ENCODE measurements around the gene CREB3L2. TPM values are rescaled to one million over a fixed set of nuclear protein-coding genes. Genes with fewer than 3 reads are reported as not detected.

Gene CREB3L2
- total and polyA plus RNA-seq, 2 of the 13 experiments (the other 11 are each of a cell fraction or from before 2014, with no cell fraction given), result 22.1 to 41.1 TPM

DNA sequence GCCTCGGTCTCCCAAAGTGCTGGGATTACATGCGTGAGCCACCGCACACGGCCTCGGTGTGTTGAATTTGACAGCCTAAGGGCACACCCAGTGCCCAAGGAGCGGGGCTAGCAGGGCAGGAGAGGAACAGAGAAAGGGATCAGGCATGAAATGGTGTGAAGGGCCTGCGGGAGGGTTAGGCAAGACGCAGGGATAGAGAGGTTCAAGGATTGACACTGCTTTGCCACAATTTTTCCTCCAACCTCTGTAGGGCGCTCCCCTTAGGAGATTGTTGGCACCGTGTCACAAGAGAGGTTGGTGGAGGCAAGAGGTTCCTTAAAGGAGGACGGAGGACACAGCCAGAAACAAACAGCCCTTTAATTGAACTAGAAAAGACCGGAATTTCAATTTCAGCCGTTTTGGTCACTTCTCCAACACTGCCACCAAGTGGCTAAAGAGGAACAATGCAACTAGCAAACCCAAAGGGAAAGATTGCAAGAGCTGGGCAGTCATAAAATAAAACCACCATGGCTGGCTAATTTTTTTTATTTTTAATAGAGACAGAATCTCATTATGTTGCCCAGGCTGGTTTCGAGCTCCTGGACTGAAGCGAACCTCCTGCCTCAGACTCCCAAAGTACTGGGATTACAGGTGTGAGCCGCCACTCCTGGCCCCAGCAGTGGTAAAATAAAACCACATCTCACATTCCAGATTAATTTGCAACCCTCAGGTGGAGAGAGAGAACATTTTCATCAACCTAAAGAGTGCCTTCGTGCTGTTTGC, 6.9 kb upstream of the CREB3L2 start (continued):
- 0 out of 2 replicates have a peak, but pooled peaks have one; percentile 20 for TF ChIP-seq POGZ (CRISPR knock-in tag; IDR thresholded peaks at IDR 0.05)
- TF ChIP-seq, protein P1, sequence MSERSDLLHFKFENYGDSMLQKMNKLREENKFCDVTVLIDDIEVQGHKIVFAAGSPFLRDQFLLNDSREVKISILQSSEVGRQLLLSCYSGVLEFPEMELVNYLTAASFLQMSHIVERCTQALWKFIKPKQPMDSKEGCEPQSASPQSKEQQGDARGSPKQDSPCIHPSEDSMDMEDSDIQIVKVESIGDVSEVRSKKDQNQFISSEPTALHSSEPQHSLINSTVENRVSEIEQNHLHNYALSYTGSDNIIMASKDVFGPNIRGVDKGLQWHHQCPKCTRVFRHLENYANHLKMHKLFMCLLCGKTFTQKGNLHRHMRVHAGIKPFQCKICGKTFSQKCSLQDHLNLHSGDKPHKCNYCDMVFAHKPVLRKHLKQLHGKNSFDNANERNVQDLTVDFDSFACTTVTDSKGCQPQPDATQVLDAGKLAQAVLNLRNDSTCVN (CRISPR knock-in tag; IDR thresholded peaks at IDR 0.05; ENCODE audit: borderline replicate concordance), result 0 out of 2 replicates have a peak, but pooled peaks have one; percentile 23
- TF ChIP-seq, protein P2, sequence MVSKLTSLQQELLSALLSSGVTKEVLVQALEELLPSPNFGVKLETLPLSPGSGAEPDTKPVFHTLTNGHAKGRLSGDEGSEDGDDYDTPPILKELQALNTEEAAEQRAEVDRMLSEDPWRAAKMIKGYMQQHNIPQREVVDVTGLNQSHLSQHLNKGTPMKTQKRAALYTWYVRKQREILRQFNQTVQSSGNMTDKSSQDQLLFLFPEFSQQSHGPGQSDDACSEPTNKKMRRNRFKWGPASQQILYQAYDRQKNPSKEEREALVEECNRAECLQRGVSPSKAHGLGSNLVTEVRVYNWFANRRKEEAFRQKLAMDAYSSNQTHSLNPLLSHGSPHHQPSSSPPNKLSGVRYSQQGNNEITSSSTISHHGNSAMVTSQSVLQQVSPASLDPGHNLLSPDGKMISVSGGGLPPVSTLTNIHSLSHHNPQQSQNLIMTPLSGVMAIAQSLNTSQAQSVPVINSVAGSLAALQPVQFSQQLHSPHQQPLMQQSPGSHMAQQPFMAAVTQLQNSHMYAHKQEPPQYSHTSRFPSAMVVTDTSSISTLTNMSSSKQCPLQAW (CRISPR knock-in tag; IDR thresholded peaks at IDR 0.05), result peak; percentile 64; the same call in 1 of the 2 replicates
- 0 out of 2 replicates have a peak, but pooled peaks have one; percentile 22 for TF ChIP-seq DMAP1 (CRISPR knock-in tag; IDR thresholded peaks at IDR 0.05)
- TF ChIP-seq SRF (IDR thresholded peaks at IDR 0.05; ENCODE audit: low read depth, low read length), result peak; percentile 39; the same call in 1 of the 2 replicates
- TF ChIP-seq, protein P3, sequence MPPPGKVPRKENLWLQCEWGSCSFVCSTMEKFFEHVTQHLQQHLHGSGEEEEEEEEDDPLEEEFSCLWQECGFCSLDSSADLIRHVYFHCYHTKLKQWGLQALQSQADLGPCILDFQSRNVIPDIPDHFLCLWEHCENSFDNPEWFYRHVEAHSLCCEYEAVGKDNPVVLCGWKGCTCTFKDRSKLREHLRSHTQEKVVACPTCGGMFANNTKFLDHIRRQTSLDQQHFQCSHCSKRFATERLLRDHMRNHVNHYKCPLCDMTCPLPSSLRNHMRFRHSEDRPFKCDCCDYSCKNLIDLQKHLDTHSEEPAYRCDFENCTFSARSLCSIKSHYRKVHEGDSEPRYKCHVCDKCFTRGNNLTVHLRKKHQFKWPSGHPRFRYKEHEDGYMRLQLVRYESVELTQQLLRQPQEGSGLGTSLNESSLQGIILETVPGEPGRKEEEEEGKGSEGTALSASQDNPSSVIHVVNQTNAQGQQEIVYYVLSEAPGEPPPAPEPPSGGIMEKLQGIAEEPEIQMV (CRISPR knock-in tag; IDR thresholded peaks at IDR 0.05; ENCODE audit: low read depth), result no peak
- no peak for TF ChIP-seq XBP1 (CRISPR knock-in tag; IDR thresholded peaks at IDR 0.05)
- TF ChIP-seq TP53 (CRISPR knock-in tag; conservative IDR thresholded peaks at IDR 0.05), result no peak
- TF ChIP-seq ELF3 (CRISPR knock-in tag; IDR thresholded peaks at IDR 0.05), result 0 out of 2 replicates have a peak, but pooled peaks have one; percentile 31
- no peak for TF ChIP-seq RAD51 (IDR thresholded peaks at IDR 0.05; ENCODE audit: borderline replicate concordance)
- TF ChIP-seq JUNB (CRISPR knock-in tag; IDR thresholded peaks at IDR 0.05; ENCODE audit: borderline replicate concordance), result no peak
- TF ChIP-seq KDM5B (CRISPR knock-in tag; IDR thresholded peaks at IDR 0.05; ENCODE audit: borderline replicate concordance), result 0 out of 2 replicates have a peak, but pooled peaks have one; percentile 28
- TF ChIP-seq, protein P4, sequence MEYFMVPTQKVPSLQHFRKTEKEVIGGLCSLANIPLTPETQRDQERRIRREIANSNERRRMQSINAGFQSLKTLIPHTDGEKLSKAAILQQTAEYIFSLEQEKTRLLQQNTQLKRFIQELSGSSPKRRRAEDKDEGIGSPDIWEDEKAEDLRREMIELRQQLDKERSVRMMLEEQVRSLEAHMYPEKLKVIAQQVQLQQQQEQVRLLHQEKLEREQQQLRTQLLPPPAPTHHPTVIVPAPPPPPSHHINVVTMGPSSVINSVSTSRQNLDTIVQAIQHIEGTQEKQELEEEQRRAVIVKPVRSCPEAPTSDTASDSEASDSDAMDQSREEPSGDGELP (IDR thresholded peaks at IDR 0.05; ENCODE audit: borderline replicate concordance, low read depth), result no peak
- no peak for TF ChIP-seq KAT7 (CRISPR knock-in tag; IDR thresholded peaks at IDR 0.05; ENCODE audit: borderline replicate concordance)
- peak; percentile 40; the same call in 1 of the 2 replicates for TF ChIP-seq SP4 (CRISPR knock-in tag; IDR thresholded peaks at IDR 0.05)
- no peak for TF ChIP-seq ZNF33A (CRISPR knock-in tag; IDR thresholded peaks at IDR 0.05; ENCODE audit: borderline replicate concordance)
- TF ChIP-seq, protein P5, sequence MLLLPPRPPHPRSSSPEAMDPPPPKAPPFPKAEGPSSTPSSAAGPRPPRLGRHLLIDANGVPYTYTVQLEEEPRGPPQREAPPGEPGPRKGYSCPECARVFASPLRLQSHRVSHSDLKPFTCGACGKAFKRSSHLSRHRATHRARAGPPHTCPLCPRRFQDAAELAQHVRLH (CRISPR knock-in tag; IDR thresholded peaks at IDR 0.05; ENCODE audit: borderline replicate concordance, low read depth), result no peak
- TF ChIP-seq MIXL1 (CRISPR knock-in tag; IDR thresholded peaks at IDR 0.05), result 0 out of 2 replicates have a peak, but pooled peaks have one; percentile 47
- no peak for TF ChIP-seq ZNF768 (CRISPR knock-in tag; IDR thresholded peaks at IDR 0.05)
- TF ChIP-seq, protein P6, sequence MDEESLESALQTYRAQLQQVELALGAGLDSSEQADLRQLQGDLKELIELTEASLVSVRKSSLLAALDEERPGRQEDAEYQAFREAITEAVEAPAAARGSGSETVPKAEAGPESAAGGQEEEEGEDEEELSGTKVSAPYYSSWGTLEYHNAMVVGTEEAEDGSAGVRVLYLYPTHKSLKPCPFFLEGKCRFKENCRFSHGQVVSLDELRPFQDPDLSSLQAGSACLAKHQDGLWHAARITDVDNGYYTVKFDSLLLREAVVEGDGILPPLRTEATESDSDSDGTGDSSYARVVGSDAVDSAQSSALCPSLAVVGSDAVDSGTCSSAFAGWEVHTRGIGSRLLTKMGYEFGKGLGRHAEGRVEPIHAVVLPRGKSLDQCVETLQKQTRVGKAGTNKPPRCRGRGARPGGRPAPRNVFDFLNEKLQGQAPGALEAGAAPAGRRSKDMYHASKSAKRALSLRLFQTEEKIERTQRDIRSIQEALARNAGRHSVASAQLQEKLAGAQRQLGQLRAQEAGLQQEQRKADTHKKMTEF (CRISPR knock-in tag; IDR thresholded peaks at IDR 0.05), result 0 out of 2 replicates have a peak, but pooled peaks have one; percentile 21
- no peak for TF ChIP-seq CBX2 (IDR thresholded peaks at IDR 0.05; ENCODE audit: low read depth, low read length)
- TF ChIP-seq CBX2 (CRISPR knock-in tag; IDR thresholded peaks at IDR 0.05; ENCODE audit: low read depth), result no peak
- peak; percentile 18; the same call in 1 of the 2 replicates for TF ChIP-seq ERF (CRISPR knock-in tag; IDR thresholded peaks at IDR 0.05)
